Liver (tissue), 3 donors: ENCODE results near the gene SHC1.

Source experiments
- EGR1 ChIP-seq, 2 donors: IDR thresholded peaks; 2 replicates each; pipeline ENCODE4 v1.6.1; 2016 to 2018; ENCODE audit warnings: antibody characterized with exemption in 2 of 2, low read depth in 2 of 2
- FOXA2 ChIP-seq: IDR thresholded peaks from 2 replicates; pipeline ENCODE4 v1.6.1; 2016; ENCODE audit warnings: antibody characterized with exemption
- JUND ChIP-seq, 2 donors: IDR thresholded peaks; 2 replicates each; pipeline ENCODE4 v1.6.1; 2016; ENCODE audit warnings: antibody characterized with exemption in 2 of 2
- NR2F2 ChIP-seq: IDR thresholded peaks from 2 replicates; pipeline ENCODE4 v1.6.1; 2016; ENCODE audit warnings: antibody characterized with exemption
- RAD21 ChIP-seq, 2 donors: IDR thresholded peaks; 2 replicates each; pipeline ENCODE4 v1.6.1; 2016; ENCODE audit warnings: antibody characterized with exemption in 2 of 2, mild to moderate bottlenecking in 2 of 2
- RXRA ChIP-seq, 2 donors: IDR thresholded peaks; 2 replicates each; pipeline ENCODE4 v1.6.1; 2017 to 2018; ENCODE audit warnings: antibody characterized with exemption in 2 of 2, mild to moderate bottlenecking in 1 of 2
- TAF1 ChIP-seq: conservative IDR thresholded peaks from 2 replicates; pipeline ENCODE4 v1.6.1; 2016; ENCODE audit warnings: antibody characterized with exemption, mild to moderate bottlenecking
- YY1 ChIP-seq: IDR thresholded peaks from 2 replicates; pipeline ENCODE4 v1.6.1; 2016; ENCODE audit warnings: antibody characterized with exemption, mild to moderate bottlenecking
- TF ChIP-seq, protein P1 (sequence below): fragments of 150-350 bp; IDR thresholded peaks from 2 replicates; pipeline ENCODE4 v1.5.1; 2017; ENCODE audit warnings: improper control_type of control experiment, low read depth, low read length; ENCODE audit not compliant: missing input control
- TF ChIP-seq, protein P2 (sequence below): IDR thresholded peaks from 2 replicates; pipeline ENCODE4 v1.6.1; 2016; ENCODE audit warnings: antibody characterized with exemption
- TF ChIP-seq, protein P3 (sequence below): IDR thresholded peaks from 2 replicates; pipeline ENCODE4 v1.6.1; 2016; ENCODE audit warnings: antibody characterized with exemption, mild to moderate bottlenecking
- TF ChIP-seq, protein P4 (sequence below): IDR thresholded peaks from 2 replicates; pipeline ENCODE4 v1.6.1; 2016; ENCODE audit warnings: antibody characterized with exemption
- donor health status: healthy.
- donor health status: healthy.

DNA sequence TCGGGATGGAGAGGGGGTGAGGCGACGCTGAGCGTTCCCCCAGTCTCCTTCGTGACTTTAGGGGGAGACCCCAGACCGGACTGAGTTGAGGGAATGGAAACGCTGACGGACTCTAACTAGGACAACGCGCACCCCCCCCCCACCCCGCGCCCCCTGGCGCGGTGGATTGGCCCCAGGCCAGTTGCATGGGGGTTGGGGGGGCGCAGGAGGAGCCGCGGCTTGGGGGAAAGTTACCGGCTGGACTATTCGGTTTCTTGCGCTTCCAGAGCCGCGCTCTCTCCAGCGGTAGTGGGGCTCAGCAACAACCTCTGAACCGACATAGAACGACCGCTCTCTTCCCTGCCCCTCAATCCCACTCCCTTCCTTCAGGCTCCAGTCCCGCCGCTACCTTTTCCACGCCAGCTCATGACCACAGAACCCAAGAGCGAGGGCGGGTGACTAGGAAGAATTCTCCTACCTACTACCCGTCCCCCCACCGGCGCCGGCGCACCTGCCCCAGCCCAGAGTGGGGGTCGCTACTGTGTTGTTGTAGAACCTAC, 32.7 kb upstream of the SHC1 start:
- TF ChIP-seq, protein P1, sequence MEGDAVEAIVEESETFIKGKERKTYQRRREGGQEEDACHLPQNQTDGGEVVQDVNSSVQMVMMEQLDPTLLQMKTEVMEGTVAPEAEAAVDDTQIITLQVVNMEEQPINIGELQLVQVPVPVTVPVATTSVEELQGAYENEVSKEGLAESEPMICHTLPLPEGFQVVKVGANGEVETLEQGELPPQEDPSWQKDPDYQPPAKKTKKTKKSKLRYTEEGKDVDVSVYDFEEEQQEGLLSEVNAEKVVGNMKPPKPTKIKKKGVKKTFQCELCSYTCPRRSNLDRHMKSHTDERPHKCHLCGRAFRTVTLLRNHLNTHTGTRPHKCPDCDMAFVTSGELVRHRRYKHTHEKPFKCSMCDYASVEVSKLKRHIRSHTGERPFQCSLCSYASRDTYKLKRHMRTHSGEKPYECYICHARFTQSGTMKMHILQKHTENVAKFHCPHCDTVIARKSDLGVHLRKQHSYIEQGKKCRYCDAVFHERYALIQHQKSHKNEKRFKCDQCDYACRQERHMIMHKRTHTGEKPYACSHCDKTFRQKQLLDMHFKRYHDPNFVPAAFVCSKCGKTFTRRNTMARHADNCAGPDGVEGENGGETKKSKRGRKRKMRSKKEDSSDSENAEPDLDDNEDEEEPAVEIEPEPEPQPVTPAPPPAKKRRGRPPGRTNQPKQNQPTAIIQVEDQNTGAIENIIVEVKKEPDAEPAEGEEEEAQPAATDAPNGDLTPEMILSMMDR: no peak
- TF ChIP-seq JUND (IDR thresholded peaks at IDR 0.05) (no peak), YY1 (no peak), NR2F2 (no peak), RAD21 (IDR thresholded peaks at IDR 0.05) (no peak), EGR1 (IDR thresholded peaks at IDR 0.05; ENCODE audit: low read depth in 2 of 2) (no peak), TAF1 (no peak), RXRA (IDR thresholded peaks at IDR 0.05) (no peak), FOXA2 (no peak)
- TF ChIP-seq, protein P2, sequence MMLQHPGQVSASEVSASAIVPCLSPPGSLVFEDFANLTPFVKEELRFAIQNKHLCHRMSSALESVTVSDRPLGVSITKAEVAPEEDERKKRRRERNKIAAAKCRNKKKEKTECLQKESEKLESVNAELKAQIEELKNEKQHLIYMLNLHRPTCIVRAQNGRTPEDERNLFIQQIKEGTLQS: no peak
- TF ChIP-seq, protein P3, sequence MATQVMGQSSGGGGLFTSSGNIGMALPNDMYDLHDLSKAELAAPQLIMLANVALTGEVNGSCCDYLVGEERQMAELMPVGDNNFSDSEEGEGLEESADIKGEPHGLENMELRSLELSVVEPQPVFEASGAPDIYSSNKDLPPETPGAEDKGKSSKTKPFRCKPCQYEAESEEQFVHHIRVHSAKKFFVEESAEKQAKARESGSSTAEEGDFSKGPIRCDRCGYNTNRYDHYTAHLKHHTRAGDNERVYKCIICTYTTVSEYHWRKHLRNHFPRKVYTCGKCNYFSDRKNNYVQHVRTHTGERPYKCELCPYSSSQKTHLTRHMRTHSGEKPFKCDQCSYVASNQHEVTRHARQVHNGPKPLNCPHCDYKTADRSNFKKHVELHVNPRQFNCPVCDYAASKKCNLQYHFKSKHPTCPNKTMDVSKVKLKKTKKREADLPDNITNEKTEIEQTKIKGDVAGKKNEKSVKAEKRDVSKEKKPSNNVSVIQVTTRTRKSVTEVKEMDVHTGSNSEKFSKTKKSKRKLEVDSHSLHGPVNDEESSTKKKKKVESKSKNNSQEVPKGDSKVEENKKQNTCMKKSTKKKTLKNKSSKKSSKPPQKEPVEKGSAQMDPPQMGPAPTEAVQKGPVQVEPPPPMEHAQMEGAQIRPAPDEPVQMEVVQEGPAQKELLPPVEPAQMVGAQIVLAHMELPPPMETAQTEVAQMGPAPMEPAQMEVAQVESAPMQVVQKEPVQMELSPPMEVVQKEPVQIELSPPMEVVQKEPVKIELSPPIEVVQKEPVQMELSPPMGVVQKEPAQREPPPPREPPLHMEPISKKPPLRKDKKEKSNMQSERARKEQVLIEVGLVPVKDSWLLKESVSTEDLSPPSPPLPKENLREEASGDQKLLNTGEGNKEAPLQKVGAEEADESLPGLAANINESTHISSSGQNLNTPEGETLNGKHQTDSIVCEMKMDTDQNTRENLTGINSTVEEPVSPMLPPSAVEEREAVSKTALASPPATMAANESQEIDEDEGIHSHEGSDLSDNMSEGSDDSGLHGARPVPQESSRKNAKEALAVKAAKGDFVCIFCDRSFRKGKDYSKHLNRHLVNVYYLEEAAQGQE: no peak
- TF ChIP-seq, protein P4, sequence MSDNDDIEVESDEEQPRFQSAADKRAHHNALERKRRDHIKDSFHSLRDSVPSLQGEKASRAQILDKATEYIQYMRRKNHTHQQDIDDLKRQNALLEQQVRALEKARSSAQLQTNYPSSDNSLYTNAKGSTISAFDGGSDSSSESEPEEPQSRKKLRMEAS: no peak
